RWPE1 (cell line): ENCODE data around the gene IRF2.

Source experiments
- CTCF ChIA-PET: fragments of 350-600 bp; sonication (Branson Sonifier 250); formaldehyde crosslinking; extraction: SDS; loops from one replicate; lab custom pipeline; 2021; lab: Yijun Ruan, JAX
- POLR2A ChIA-PET: fragments of 400-600 bp; formaldehyde crosslinking; extraction: SDS; loops from one replicate; lab custom pipeline; 2020; ENCODE audit warnings: antibody characterized with exemption; ENCODE audit not compliant: low non-redundant PET; lab: Yijun Ruan, JAX
- DNase-seq: peaks from one replicate; pipeline ENCODE4 v3.0.0; 2012; ENCODE audit warnings: low spot score
- H3K27ac ChIP-seq: fragments of 450-650 bp; 2 replicates; pipeline ENCODE4 v1.5.1; 2017
- TF ChIP-seq, protein P1 (sequence below): fragments of 450-650 bp; conservative IDR thresholded peaks from 2 replicates; pipeline ENCODE4 v1.5.1; 2017; ENCODE audit warnings: low read depth, mild to moderate bottlenecking

Gene IRF2

DNA sequence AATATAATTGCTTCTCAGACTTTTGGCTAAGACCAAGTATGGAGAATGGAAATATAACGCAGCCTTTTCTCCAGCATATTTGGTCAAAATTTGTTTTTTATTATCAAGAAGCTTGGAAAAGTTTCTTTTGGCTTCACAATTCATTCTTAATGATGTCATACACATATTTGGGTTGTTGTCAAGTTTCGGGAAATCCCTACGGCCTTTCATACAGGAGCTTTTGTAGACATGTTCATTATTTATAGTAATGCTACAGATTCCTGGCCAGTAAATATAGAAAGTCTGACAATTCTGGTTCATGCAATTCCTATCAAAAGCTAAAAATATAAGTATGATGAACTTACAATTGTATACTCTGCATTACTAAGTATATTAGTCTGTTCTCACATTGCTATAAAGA lies 112.9 kb downstream of the IRF2 start:
- ChIA-PET POLR2A (no interaction called here), CTCF (interaction anchor here (0.6 kb wide), 1 partner anchor 111 kb away, joined by 3 read pairs; no protein-coding TSS in a partner anchor)
- H3K27ac ChIP-seq = no peak overlapping the region
- DNase-seq = no peak
- TF ChIP-seq, protein P1, sequence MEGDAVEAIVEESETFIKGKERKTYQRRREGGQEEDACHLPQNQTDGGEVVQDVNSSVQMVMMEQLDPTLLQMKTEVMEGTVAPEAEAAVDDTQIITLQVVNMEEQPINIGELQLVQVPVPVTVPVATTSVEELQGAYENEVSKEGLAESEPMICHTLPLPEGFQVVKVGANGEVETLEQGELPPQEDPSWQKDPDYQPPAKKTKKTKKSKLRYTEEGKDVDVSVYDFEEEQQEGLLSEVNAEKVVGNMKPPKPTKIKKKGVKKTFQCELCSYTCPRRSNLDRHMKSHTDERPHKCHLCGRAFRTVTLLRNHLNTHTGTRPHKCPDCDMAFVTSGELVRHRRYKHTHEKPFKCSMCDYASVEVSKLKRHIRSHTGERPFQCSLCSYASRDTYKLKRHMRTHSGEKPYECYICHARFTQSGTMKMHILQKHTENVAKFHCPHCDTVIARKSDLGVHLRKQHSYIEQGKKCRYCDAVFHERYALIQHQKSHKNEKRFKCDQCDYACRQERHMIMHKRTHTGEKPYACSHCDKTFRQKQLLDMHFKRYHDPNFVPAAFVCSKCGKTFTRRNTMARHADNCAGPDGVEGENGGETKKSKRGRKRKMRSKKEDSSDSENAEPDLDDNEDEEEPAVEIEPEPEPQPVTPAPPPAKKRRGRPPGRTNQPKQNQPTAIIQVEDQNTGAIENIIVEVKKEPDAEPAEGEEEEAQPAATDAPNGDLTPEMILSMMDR = no peak

DNA sequence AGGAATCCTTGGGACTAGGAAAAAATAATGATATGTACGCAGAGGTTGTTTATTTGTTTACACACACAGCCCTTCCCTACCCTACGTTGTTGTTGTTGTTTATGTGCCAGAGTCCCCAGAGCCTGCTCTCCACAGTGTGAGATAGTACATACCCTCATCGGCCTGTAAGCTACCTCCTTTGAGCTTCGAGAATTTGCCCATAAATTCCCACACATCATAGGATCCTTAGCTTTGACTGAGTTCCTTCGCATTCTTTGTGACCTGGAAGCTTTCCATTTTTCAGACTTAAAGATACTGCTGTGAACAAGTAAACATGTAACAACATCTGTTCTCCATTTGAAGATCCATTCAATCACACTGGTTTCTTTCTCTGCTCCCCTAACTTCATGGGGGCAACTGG lies 114.5 kb downstream of the IRF2 start:
- TF ChIP-seq, protein P1 = no peak
- ChIA-PET CTCF (no interaction called here), POLR2A (no interaction called here)
- DNase-seq = no peak
- H3K27ac ChIP-seq = no peak overlapping the region

DNA sequence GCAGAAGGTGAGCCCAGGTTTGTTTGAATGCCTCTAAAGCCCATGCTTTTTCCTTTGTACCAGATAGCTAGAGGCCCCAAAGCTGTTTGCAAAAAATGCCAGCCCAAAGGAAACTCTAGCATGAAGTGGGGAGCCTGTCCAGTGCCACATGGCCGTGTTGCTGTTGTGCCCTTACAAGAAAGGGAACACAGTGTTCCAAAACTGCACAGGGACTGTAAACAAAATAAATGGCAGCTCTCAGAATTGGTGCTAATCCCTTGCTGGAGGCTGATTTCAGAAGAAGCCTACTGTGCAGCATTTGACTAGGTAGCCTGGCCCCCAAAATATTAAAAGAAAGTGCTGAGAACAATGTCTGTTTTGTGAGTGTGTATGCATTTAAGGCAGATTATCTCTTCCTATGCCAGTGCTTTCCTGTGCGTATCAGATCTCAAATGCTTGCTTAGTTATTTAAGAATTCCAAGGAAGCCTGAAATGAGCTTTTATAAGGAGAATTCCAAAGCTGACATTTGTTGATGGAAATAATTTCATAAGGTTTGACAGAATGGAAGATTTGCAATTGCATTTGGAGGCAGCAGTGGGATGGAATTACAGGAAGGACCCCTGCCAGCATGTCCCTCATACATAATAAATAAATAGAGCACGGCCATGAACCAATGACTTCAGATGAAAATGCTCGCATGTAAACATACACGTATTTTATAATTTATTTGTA lies 115.7 kb downstream of the IRF2 start:
- TF ChIP-seq, protein P1 = no peak
- ChIA-PET POLR2A (interaction anchor here (0.7 kb wide), 1 partner anchor 153 kb away, joined by 19 read pairs; no protein-coding TSS in a partner anchor), CTCF (no interaction called here)
- DNase-seq = no peak
- H3K27ac ChIP-seq = no peak overlapping the region

DNA sequence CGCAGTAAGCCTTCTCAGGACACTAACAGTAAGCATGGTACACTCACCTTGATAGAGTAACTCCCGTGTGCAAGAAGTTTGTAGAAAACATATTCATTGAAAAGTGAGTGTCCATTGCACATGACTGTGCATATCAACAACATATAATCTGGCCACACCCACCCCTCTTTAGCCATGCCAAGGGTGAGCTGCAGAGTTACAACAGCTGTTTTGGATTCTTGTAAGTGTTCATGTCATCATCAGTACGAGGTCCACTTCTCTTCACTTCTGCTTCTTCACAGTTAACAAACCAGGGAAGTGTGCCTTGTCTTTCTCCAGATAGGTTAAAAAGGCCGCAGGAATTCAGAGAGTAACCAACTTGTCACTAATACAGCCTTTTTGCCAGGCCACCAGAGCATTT lies 116.6 kb downstream of the IRF2 start:
- no peak overlapping the region for H3K27ac ChIP-seq
- POLR2A ChIA-PET = no interaction called here
- DNase-seq = no peak
- CTCF ChIA-PET = no interaction called here
- TF ChIP-seq, protein P1 = no peak

DNA sequence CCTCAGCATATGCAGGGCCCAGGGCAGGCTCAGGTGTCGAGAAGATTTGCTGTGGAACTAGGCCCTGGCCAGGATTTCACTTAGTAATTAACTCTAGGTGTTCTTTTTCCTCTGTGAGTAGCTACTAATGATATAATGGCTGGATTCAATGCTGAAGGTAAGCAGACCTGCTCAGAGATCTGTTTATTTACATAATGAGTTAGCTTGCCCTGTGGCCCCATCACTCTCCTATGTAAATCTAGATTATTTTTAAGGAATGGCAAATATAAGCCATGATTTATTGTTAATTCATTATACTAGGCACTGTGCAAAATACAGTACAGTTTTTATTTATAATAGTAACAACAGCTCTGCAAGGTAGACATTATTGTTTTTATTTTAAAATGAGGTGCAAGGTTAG lies 117.2 kb downstream of the IRF2 start:
- TF ChIP-seq, protein P1 = no peak
- no peak for DNase-seq
- H3K27ac ChIP-seq = no peak overlapping the region
- CTCF ChIA-PET = no interaction called here
- POLR2A ChIA-PET = no interaction called here

DNA sequence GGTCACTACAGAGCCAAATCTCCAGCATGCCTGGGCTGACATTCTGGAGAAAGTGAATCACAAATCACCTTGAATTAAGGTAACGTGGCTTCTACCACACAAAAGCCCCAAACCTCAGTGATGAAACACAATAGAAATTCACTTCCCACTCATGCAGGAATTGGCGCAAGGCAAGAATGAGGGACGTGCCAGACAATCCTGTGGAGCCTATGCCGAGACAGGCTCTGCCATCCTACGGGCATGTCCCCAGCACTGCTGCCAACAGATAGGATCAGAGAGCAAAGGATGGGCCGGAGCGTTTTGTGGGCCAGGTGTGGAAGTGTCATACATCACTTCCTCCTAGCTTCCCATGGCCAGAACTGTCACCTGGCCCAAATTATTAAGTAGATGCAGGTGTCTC lies 118.0 kb downstream of the IRF2 start:
- TF ChIP-seq, protein P1 = no peak
- H3K27ac ChIP-seq = no peak overlapping the region
- ChIA-PET POLR2A (no interaction called here), CTCF (no interaction called here)
- DNase-seq = no peak
